GM12801 (cell line): ENCODE measurements around the gene EEFSEC.

Source experiments
- CTCF ChIP-seq: IDR thresholded peaks from one replicate; pipeline ENCODE4 v1.5.1; 2011; ENCODE audit warnings: control low read depth; ENCODE audit not compliant: insufficient read length; ENCODE audit errors: extremely low read depth

EEFSEC gene

GRCh38 chr3:128290484-128290883 lies 137.2 kb downstream of the EEFSEC start:
- no peak for TF ChIP-seq CTCF

- no peak for TF ChIP-seq CTCF
Measured at GRCh38 chr3:128293930-128294329, 140.6 kb downstream of the EEFSEC start.

GRCh38 chr3:128294999-128295468 lies 141.8 kb downstream of the EEFSEC start:
- no peak for TF ChIP-seq CTCF

GRCh38 chr3:128296469-128297251 lies 143.4 kb downstream of the EEFSEC start:
- TF ChIP-seq CTCF, result no peak

- no peak for TF ChIP-seq CTCF
Measured at GRCh38 chr3:128297401-128298138, 144.3 kb downstream of the EEFSEC start.

GRCh38 chr3:128301186-128302023 lies 148.1 kb downstream of the EEFSEC start:
- TF ChIP-seq CTCF, result no peak

GRCh38 chr3:128306481-128306880 lies 153.2 kb downstream of the EEFSEC start:
- no peak for TF ChIP-seq CTCF
